NCI-H774 (cell line): ENCODE data around the gene NPBWR2.

Source experiments
- DNase-seq: peaks from one replicate; lab custom pipeline; 2025; lab: John Stamatoyannopoulos, UW

Gene NPBWR2

GRCh38 chr20:64083804-64084684, 23.3 kb downstream of the NPBWR2 start, which contains the start of gene LKAAEAR1:
Gene LKAAEAR1 (minus strand): TSS chr20:64084398. CDS start chr20:64084219, 179 bp downstream.
- no peak for DNase-seq

- DNase-seq, result peak; percentile 71
These were observed 24.0 kb downstream of the NPBWR2 start for GRCh38 chr20:64083378-64083803.

- DNase-seq, result no peak
These were observed 24.5 kb downstream of the NPBWR2 start for GRCh38 chr20:64082820-64083377.

GRCh38 chr20:64082126-64082731, 25.1 kb downstream of the NPBWR2 start:
- DNase-seq, result no peak

GRCh38 chr20:64081624-64081964, 25.8 kb downstream of the NPBWR2 start:
- no peak for DNase-seq

- no peak for DNase-seq
These were observed 26.3 kb downstream of the NPBWR2 start for GRCh38 chr20:64080813-64081623.

- no peak for DNase-seq
These were observed 27.2 kb downstream of the NPBWR2 start, which contains the start of gene OPRL1 for GRCh38 chr20:64080013-64080812. Gene OPRL1 (plus strand): TSS chr20:64080082. CDS start chr20:64092721, 12,639 bp downstream.

- peak; percentile 59 for DNase-seq
These were observed 27.9 kb downstream of the NPBWR2 start, which contains the start of gene RGS19 for GRCh38 chr20:64079273-64080012. Gene RGS19 (minus strand): TSS chr20:64079518. CDS start chr20:64076886, 2,632 bp downstream.

- DNase-seq, result no peak
These were observed 28.5 kb downstream of the NPBWR2 start for GRCh38 chr20:64078934-64079272.

GRCh38 chr20:64077876-64078551, 29.4 kb downstream of the NPBWR2 start:
- DNase-seq, result no peak

- no peak for DNase-seq
These were observed 29.9 kb downstream of the NPBWR2 start for GRCh38 chr20:64077541-64077875.

GRCh38 chr20:64077094-64077493, 30.3 kb downstream of the NPBWR2 start:
- DNase-seq, result no peak

- no peak for DNase-seq
These were observed 31.0 kb downstream of the NPBWR2 start for GRCh38 chr20:64076061-64076997.

- DNase-seq, result no peak
These were observed 31.8 kb downstream of the NPBWR2 start for GRCh38 chr20:64075556-64075955.

GRCh38 chr20:64074963-64075362, 32.4 kb downstream of the NPBWR2 start:
- DNase-seq, result no peak

GRCh38 chr20:64074184-64074789, 33.1 kb downstream of the NPBWR2 start:
- DNase-seq, result no peak

- no peak for DNase-seq
These were observed 33.7 kb downstream of the NPBWR2 start for GRCh38 chr20:64073476-64074183.
